ELR (cell line): ENCODE measurements around the gene PPP2R2B.

Experiments
- DNase-seq: peaks from one replicate; pipeline ENCODE4 v3.0.0-alpha.2; 2015; ENCODE audit warnings: low read depth

Gene PPP2R2B

GRCh38 chr5:146549615-146550014 lies 328.9 kb downstream of the PPP2R2B start:
- DNase-seq = no peak

- no peak for DNase-seq
Measured at GRCh38 chr5:146548781-146549449, 329.6 kb downstream of the PPP2R2B start.

- no peak for DNase-seq
Measured at GRCh38 chr5:146544232-146544631, 334.3 kb downstream of the PPP2R2B start.

- DNase-seq = peak; percentile 66
Measured at GRCh38 chr5:146541958-146542849, 336.4 kb downstream of the PPP2R2B start.

GRCh38 chr5:146540414-146540813 lies 338.1 kb downstream of the PPP2R2B start:
- DNase-seq = no peak

- DNase-seq = no peak
Measured at GRCh38 chr5:146539973-146540372, 338.6 kb downstream of the PPP2R2B start.

- no peak for DNase-seq
Measured at GRCh38 chr5:146538432-146538831, 340.1 kb downstream of the PPP2R2B start.

- no peak for DNase-seq
Measured at GRCh38 chr5:146533882-146534281, 344.7 kb downstream of the PPP2R2B start.

GRCh38 chr5:146533260-146533857 lies 345.2 kb downstream of the PPP2R2B start:
- peak; percentile 71 for DNase-seq
